ENCODE measurements around the gene CELA3A.

DNA sequence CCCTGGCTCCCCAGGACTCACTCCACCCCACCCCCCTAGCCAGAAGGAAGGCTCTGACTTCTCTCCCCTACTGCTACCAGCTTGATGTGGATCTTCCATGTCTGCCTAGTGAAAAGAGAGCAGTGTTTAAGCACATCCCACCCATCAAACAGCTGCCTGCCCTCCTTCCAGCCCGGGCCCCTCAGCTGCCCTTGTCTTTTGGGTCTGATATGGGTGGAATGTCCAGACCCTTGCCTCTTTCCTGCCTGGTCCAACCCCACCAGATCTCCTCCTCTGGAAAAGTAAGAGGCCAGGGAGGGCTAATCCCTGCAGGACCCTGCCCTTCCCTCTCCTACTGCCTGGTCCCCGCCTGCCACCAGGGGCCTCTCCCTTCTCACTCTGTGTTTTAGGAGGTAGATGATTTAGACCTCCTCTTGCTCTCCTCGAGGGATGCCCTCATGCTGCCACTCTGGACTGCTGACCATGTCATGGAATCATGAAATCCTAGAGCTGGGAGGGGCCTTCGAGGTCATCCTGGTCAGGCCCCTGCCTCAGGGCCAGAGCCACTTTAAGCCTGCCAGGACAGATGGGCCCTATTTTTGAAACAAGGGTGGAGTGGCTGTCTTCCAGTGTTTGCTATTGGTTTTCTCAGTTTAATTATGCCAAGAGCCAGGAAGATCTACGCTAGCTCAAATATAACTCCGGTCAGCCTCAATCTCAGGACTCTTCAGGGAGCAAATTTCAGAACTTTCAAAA, 48.5 kb upstream of the CELA3A start:
- TF ChIP-seq, protein P1, sequence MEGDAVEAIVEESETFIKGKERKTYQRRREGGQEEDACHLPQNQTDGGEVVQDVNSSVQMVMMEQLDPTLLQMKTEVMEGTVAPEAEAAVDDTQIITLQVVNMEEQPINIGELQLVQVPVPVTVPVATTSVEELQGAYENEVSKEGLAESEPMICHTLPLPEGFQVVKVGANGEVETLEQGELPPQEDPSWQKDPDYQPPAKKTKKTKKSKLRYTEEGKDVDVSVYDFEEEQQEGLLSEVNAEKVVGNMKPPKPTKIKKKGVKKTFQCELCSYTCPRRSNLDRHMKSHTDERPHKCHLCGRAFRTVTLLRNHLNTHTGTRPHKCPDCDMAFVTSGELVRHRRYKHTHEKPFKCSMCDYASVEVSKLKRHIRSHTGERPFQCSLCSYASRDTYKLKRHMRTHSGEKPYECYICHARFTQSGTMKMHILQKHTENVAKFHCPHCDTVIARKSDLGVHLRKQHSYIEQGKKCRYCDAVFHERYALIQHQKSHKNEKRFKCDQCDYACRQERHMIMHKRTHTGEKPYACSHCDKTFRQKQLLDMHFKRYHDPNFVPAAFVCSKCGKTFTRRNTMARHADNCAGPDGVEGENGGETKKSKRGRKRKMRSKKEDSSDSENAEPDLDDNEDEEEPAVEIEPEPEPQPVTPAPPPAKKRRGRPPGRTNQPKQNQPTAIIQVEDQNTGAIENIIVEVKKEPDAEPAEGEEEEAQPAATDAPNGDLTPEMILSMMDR (IDR thresholded peaks at IDR 0.05; ENCODE audit: borderline replicate concordance, extremely low read depth, low read length, poor library complexity, severe bottlenecking): no peak
- TF ChIP-seq EZH2 (IDR thresholded peaks at IDR 0.05; ENCODE audit: borderline replicate concordance, low read depth, low read length, severe bottlenecking): no peak
